H1 (cell line): Measurements from ENCODE around the gene SSX2IP. TPM values are rescaled to one million over a fixed set of nuclear protein-coding genes. Genes with fewer than 3 reads are reported as not detected.

Experiments used
- CTCF ChIA-PET: fragments of 300-600 bp; sonication (Branson Sonifier 250); formaldehyde crosslinking; loops from one replicate; lab custom pipeline; 2021; ENCODE audit not compliant: partially characterized antibody; lab: Charles Lee
- POLR2A ChIA-PET: fragments of 300-600 bp; sonication (Branson Sonifier 250); formaldehyde crosslinking; loops from one replicate; lab custom pipeline; 2021; ENCODE audit warnings: inconsistent platforms; ENCODE audit not compliant: partially characterized antibody; lab: Charles Lee
- DNase-seq, 2 experiments: peaks; one replicate each; pipeline versions ENCODE4 v3.0.0 to v3.0.0-alpha.2; 2010 to 2022; ENCODE audit warnings: low spot score in 2 of 2, low read depth in 1 of 2, mixed read lengths in 1 of 2
- FAIRE-seq: peaks from 2 replicates; lab custom pipeline; 2011; peaks lifted over from hg19 to GRCh38; lab: Jason Lieb, UNC
- H2AFZ ChIP-seq: 2 replicates; pipeline ENCODE4 v1.8.1; 2012; ENCODE audit warnings: low read length, inconsistent platforms
- H2AK5ac ChIP-seq: 2 replicates; pipeline ENCODE4 v1.6.1; 2013; ENCODE audit warnings: low read depth, low read length
- H2BK120ac ChIP-seq: replicated peaks from 2 replicates; pipeline ENCODE3; 2013; ENCODE audit warnings: low read depth, low read length, inconsistent platforms
- H2BK12ac ChIP-seq: 2 replicates; pipeline ENCODE4 v1.6.1; 2013; ENCODE audit warnings: low read depth, low read length
- H2BK15ac ChIP-seq: 2 replicates; pipeline ENCODE4 v1.6.1; 2013; ENCODE audit warnings: low read length
- H2BK20ac ChIP-seq: 2 replicates; pipeline ENCODE4 v1.6.1; 2013; ENCODE audit warnings: low read length
- H2BK5ac ChIP-seq: 2 replicates; pipeline ENCODE4 v1.6.1; 2013; ENCODE audit warnings: low read depth, low read length
- H3K14ac ChIP-seq: 2 replicates; pipeline ENCODE4 v1.6.1; 2013; ENCODE audit warnings: inconsistent platforms; ENCODE audit not compliant: insufficient read length
- H3K18ac ChIP-seq: 2 replicates; pipeline ENCODE4 v1.6.1; 2013; ENCODE audit warnings: low read length; ENCODE audit errors: extremely low read depth
- H3K23ac ChIP-seq: 2 replicates; pipeline ENCODE4 v1.6.1; 2013; ENCODE audit warnings: inconsistent platforms; ENCODE audit not compliant: insufficient read length
- H3K23me2 ChIP-seq: 2 replicates; pipeline ENCODE4 v1.6.1; 2013; ENCODE audit warnings: low read depth, low read length
- H3K27ac ChIP-seq: 2 replicates; pipeline ENCODE4 v1.6.1; 2011; ENCODE audit warnings: low read depth, low read length, inconsistent platforms
- H3K27me3 ChIP-seq, 4 experiments: replicated peaks in 1 of 4; 1 replicate in 1 of 4; 2 replicates in 3 of 4; pipeline versions ENCODE4 v1.6.1 to v1.8.1; 2011 to 2013; ENCODE audit warnings: low read length in 3 of 4, mild to moderate bottlenecking in 3 of 4, inconsistent platforms in 2 of 4, mixed read lengths in 2 of 4, moderate library complexity in 1 of 4; ENCODE audit not compliant: control insufficient read depth in 3 of 4, insufficient read depth in 3 of 4; ENCODE audit errors: extremely low read depth in 1 of 4
- H3K36me3 ChIP-seq, 4 experiments: 2 replicates each; pipeline versions ENCODE4 v1.6.1 to v1.8.1; 2011 to 2013; ENCODE audit warnings: mild to moderate bottlenecking in 4 of 4, low read length in 3 of 4, moderate library complexity in 2 of 4, control low read depth in 1 of 4, inconsistent platforms in 1 of 4; ENCODE audit not compliant: insufficient read depth in 4 of 4, control insufficient read depth in 2 of 4
- H3K4ac ChIP-seq: replicated peaks from 2 replicates; pipeline ENCODE3; 2013; ENCODE audit warnings: low read length, low read depth, mixed read lengths, inconsistent platforms; ENCODE audit not compliant: insufficient read length
- H3K4me1 ChIP-seq, 4 experiments: replicated peaks in 1 of 4; 1 replicate in 1 of 4; 2 replicates in 3 of 4; pipeline versions ENCODE4 v1.6.1 to v1.8.1; 2011 to 2013; ENCODE audit warnings: low read length in 3 of 4, inconsistent platforms in 2 of 4, mixed read lengths in 1 of 4; ENCODE audit not compliant: insufficient read depth in 4 of 4, control insufficient read depth in 3 of 4
- H3K4me2 ChIP-seq, 2 experiments: 2 replicates each; pipeline versions ENCODE4 v1.6.1 to v1.8.1; 2011 to 2013; ENCODE audit warnings: low read depth in 2 of 2, low read length in 2 of 2, control low read depth in 1 of 2, inconsistent platforms in 1 of 2, mild to moderate bottlenecking in 1 of 2; ENCODE audit not compliant: insufficient read depth in 1 of 2
- H3K4me3 ChIP-seq, 4 experiments: fragments of 200-600, 300-600 bp in 1 of 4; sonication (generic), shearing (Covaris generic), sonication (Bioruptor Twin) in 1 of 4; 2 replicates each; pipeline versions ENCODE4 v1.5.1 to v1.8.1; 2011 to 2016; ENCODE audit warnings: low read length in 4 of 4, low read depth in 3 of 4, control low read depth in 2 of 4, inconsistent platforms in 2 of 4, mild to moderate bottlenecking in 2 of 4, mixed read lengths in 1 of 4, moderate library complexity in 1 of 4; ENCODE audit not compliant: insufficient read depth in 2 of 4; ENCODE audit errors: extremely low read depth in 1 of 4
- H3K56ac ChIP-seq: replicated peaks from 2 replicates; pipeline ENCODE3; 2013; ENCODE audit warnings: low read depth, mild to moderate bottlenecking, mixed read lengths, low read length, inconsistent platforms; ENCODE audit not compliant: insufficient read length
- H3K79me1 ChIP-seq: 2 replicates; pipeline ENCODE4 v1.6.1; 2013; ENCODE audit warnings: low read depth, low read length, control low read depth
- H3K79me2 ChIP-seq, 2 experiments: 2 replicates each; pipeline versions ENCODE4 v1.6.1 to v1.8.1; 2012 to 2013; ENCODE audit warnings: low read length in 2 of 2, mild to moderate bottlenecking in 2 of 2, inconsistent platforms in 1 of 2; ENCODE audit not compliant: insufficient read depth in 2 of 2, control insufficient read depth in 1 of 2
- H3K9ac ChIP-seq, 4 experiments: replicated peaks in 1 of 4; 1 replicate in 1 of 4; 2 replicates in 3 of 4; pipeline versions ENCODE4 v1.6.1 to v1.8.1; 2011 to 2013; ENCODE audit warnings: low read depth in 3 of 4, low read length in 3 of 4, control low read depth in 2 of 4, mild to moderate bottlenecking in 2 of 4, moderate library complexity in 2 of 4, inconsistent platforms in 1 of 4; ENCODE audit errors: extremely low read depth in 1 of 4
- H3K9me3 ChIP-seq, 2 experiments: 2 replicates each; pipeline versions ENCODE4 v1.6.1 to v1.8.1; 2012 to 2013; ENCODE audit warnings: mild to moderate bottlenecking in 2 of 2, moderate library complexity in 2 of 2, control low read depth in 1 of 2, inconsistent platforms in 1 of 2, low read depth in 1 of 2, low read length in 1 of 2, mixed read lengths in 1 of 2; ENCODE audit not compliant: insufficient read depth in 2 of 2
- H4K20me1 ChIP-seq, 2 experiments: replicated peaks in 1 of 2; 2 replicates each; pipeline versions ENCODE3 to v1.8.1; 2011 to 2013; ENCODE audit warnings: inconsistent platforms in 2 of 2, low read length in 2 of 2, mild to moderate bottlenecking in 1 of 2; ENCODE audit not compliant: insufficient read depth in 2 of 2, control insufficient read depth in 1 of 2
- H4K5ac ChIP-seq: 2 replicates; pipeline ENCODE4 v1.6.1; 2013; ENCODE audit warnings: low read length, low read depth, mixed read lengths, inconsistent platforms; ENCODE audit not compliant: insufficient read length
- H4K8ac ChIP-seq: 2 replicates; pipeline ENCODE4 v1.8.0; 2013; ENCODE audit warnings: mild to moderate bottlenecking, moderate library complexity, low read length, inconsistent platforms; ENCODE audit not compliant: insufficient read depth; ENCODE audit errors: extremely low read depth
- H4K91ac ChIP-seq: replicated peaks from 2 replicates; pipeline ENCODE3; 2013; ENCODE audit warnings: low read length, mixed read lengths, inconsistent platforms; ENCODE audit not compliant: insufficient read length
- CHD2 ChIP-seq: IDR thresholded peaks from 2 replicates; pipeline ENCODE4 v1.6.1; 2012; ENCODE audit warnings: low read length, improper control_type of control experiment
- GABPA ChIP-seq: IDR thresholded peaks from 2 replicates; pipeline ENCODE4 v1.6.1; 2011; ENCODE audit warnings: mild to moderate bottlenecking, low read length, moderate library complexity, borderline replicate concordance; ENCODE audit not compliant: insufficient read depth
- GTF2F1 ChIP-seq: IDR thresholded peaks from 2 replicates; pipeline ENCODE4 v1.6.1; 2012; ENCODE audit warnings: low read depth, low read length, improper control_type of control experiment, borderline replicate concordance
- HDAC6 ChIP-seq: IDR thresholded peaks from one replicate; pipeline ENCODE4 v1.7.1; 2012; ENCODE audit warnings: low read depth, mild to moderate bottlenecking, inconsistent platforms, low read length, moderate library complexity
- KDM1A ChIP-seq: fragments of 200-600, 300-600 bp; sonication (generic); IDR thresholded peaks from 2 replicates; pipeline ENCODE4 v1.7.1; 2016; ENCODE audit warnings: mild to moderate bottlenecking, low read length, borderline replicate concordance
- POLR2AphosphoS5 ChIP-seq: IDR thresholded peaks from 2 replicates; pipeline ENCODE4 v1.6.1; 2011; ENCODE audit warnings: low read depth, low read length
- RAD21 ChIP-seq, 2 experiments: IDR thresholded peaks in 1 of 2; conservative IDR thresholded peaks in 1 of 2; 2 replicates each; pipeline ENCODE4 v1.6.1; 2011; ENCODE audit warnings: low read depth in 2 of 2, low read length in 2 of 2, improper control_type of control experiment in 1 of 2, inconsistent platforms in 1 of 2, mild to moderate bottlenecking in 1 of 2, moderate library complexity in 1 of 2
- RBBP5 ChIP-seq: IDR thresholded peaks from 2 replicates; pipeline ENCODE4 v1.7.1; 2012; ENCODE audit warnings: low read depth, mild to moderate bottlenecking, inconsistent platforms, low read length, moderate library complexity, borderline replicate concordance
- SP2 ChIP-seq: IDR thresholded peaks from 2 replicates; pipeline ENCODE4 v1.6.1; 2012; ENCODE audit warnings: mild to moderate bottlenecking, low read length, inconsistent platforms
- YY1 ChIP-seq: IDR thresholded peaks from 2 replicates; pipeline ENCODE4 v1.6.1; 2011; ENCODE audit warnings: low read depth, mild to moderate bottlenecking, low read length
- WGBS, 2 experiments: shearing (Covaris generic) in 1 of 2; methylation state at CpG; one replicate each; pipeline versions ENCODE4 v1.1.6 to v1.1.7; 2013 to 2015; ENCODE audit warnings: low lambda C conversion rate in 2 of 2, mixed read lengths in 2 of 2, inconsistent platforms in 1 of 2, low coverage in 1 of 2, missing lambda C conversion rate in 1 of 2; ENCODE audit not compliant: insufficient replicate concordance in 2 of 2, insufficient coverage in 1 of 2, insufficient read length in 1 of 2; ENCODE audit errors: extremely low coverage in 1 of 2, missing lambda C conversion rate in 1 of 2; 5-methylcytosine and 5-hydroxymethylcytosine counted together
- polyA plus RNA-seq, 7 experiments: library from polyadenylated mRNA; depleted of rRNA in 3 of 7; stranded (reverse) in 5 of 7; unstranded in 2 of 7; fragments of >200 nt in 5 of 7; fragments of 200-250 nt in 2 of 7; gene quantifications; 1 replicate in 5 of 7; 2 replicates in 1 of 7; 4 replicates in 1 of 7; pipeline versions ENCODE4 v1.2.1 to v1.2.3, GENCODE V29; 2011 to 2013; ENCODE audit warnings: missing spikeins in 2 of 7, mixed read lengths in 2 of 7
- total RNA-seq: library from RNA; stranded (reverse); fragmentation: NEBNext Ultra II Directional; extraction: Animal tissue kit (Norgen Biotek cat#: 25700); gene quantifications from 2 replicates; pipeline ENCODE4 v1.2.1, GENCODE V29; 2021
- TF ChIP-seq, protein P1 (sequence below): IDR thresholded peaks from 2 replicates; pipeline ENCODE4 v1.6.1; 2012; ENCODE audit warnings: inconsistent platforms
- TF ChIP-seq, protein P2 (sequence below): IDR thresholded peaks from 2 replicates; pipeline ENCODE4 v1.6.1; 2011; ENCODE audit warnings: low read depth, mild to moderate bottlenecking, low read length; ENCODE audit not compliant: insufficient read depth

SSX2IP gene
- total and polyA plus RNA-seq, 2 of the 8 experiments (the other 6 are each of a cell fraction or from before 2014, with no cell fraction given): 4.0 to 31.3 TPM

DNA sequence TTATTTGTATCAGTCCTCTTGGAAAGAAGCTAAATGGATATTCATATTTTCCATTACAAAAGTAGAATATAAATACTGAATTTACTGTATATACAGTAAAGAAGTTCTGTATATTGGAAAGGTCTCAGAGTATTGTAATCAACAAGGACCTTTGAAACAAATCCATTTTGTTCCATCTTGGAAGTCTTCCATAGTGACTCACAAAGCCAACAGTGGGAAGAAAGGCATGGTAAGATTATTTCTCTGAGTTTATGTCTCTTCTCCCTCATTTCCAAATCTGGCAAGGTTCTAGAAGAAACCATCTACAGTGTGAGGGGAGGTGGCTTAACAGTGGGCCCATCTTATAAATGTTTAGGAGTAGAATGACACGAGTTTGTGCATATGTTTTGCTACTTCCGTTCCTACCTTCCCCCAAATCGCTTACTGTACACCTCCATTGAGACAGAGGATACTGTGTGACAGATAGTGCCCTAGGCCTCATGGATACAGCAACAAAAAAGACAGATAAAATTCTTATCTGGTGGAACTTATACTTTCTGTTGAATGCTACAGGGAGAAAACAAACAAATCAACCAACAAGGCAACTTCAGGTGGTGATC lies 22.1 kb upstream of the SSX2IP start:
- no peak overlapping the region for H4K91ac ChIP-seq
- no peak overlapping the region for H3K9ac ChIP-seq
- no peak overlapping the region for H3K4ac ChIP-seq
- H3K14ac ChIP-seq: no peak overlapping the region
- FAIRE-seq (no peak), DNase-seq (no peak)
- H2BK120ac ChIP-seq: no peak overlapping the region
- no peak overlapping the region for H2AK5ac ChIP-seq
- H3K4me1 ChIP-seq: peaks cover 0 to 5% (median 2%) of the 10 kb centered on the region in 4 experiments; a peak in 3 of 7 replicates
- no peaks in the 10 kb centered on the region for H3K23me2 ChIP-seq
- H3K27me3 ChIP-seq: no peaks in the 10 kb centered on the region
- H2BK5ac ChIP-seq: no peak overlapping the region
- no peak overlapping the region for H2BK12ac ChIP-seq
- no peak overlapping the region for H4K8ac ChIP-seq
- no peaks in the 10 kb centered on the region for H3K9me3 ChIP-seq
- no peak overlapping the region for H4K5ac ChIP-seq
- no peaks in the 10 kb centered on the region for H3K36me3 ChIP-seq
- no peak overlapping the region for H3K27ac ChIP-seq
- H2BK20ac ChIP-seq: no peak overlapping the region
- no peaks in the 10 kb centered on the region for H3K79me1 ChIP-seq
- no peak overlapping the region for H3K4me2 ChIP-seq
- 0 out of 2 replicates have a peak overlapping the region, but pooled peaks have one; percentile 7 for H2AFZ ChIP-seq
- no peak overlapping the region for H3K56ac ChIP-seq
- H3K18ac ChIP-seq: no peak overlapping the region
- no peak overlapping the region for H2BK15ac ChIP-seq
- 84% methylated on average over 3 of the region's 3 CpGs; no CpG with 5 or more reads in 1 of the 2 experiments for WGBS, 2 experiments
- H3K23ac ChIP-seq: no peak overlapping the region
- ChIA-PET CTCF (interaction anchor here (1.0 to 5.6 kb wide), 5 partner anchors 8 to 94 kb away, joined by 4 to 55 read pairs (median 4); no protein-coding TSS in a partner anchor), POLR2A (no interaction called here)
- no peaks in the 10 kb centered on the region for H4K20me1 ChIP-seq
- H3K79me2 ChIP-seq: no peaks in the 10 kb centered on the region
- no peak overlapping the region for H3K4me3 ChIP-seq
- TF ChIP-seq CHD2: no peak
- no peak for TF ChIP-seq YY1
- no peak for TF ChIP-seq KDM1A
- no peak for TF ChIP-seq RAD21 (IDR thresholded peaks at IDR 0.05 in 1 of 2, conservative IDR thresholded peaks at IDR 0.05 in 1 of 2; ENCODE audit: low read depth in 2 of 2, low read length in 2 of 2)
- no peak for TF ChIP-seq GABPA
- no peak for TF ChIP-seq RBBP5
- no peak for TF ChIP-seq SP2
- TF ChIP-seq, protein P1, sequence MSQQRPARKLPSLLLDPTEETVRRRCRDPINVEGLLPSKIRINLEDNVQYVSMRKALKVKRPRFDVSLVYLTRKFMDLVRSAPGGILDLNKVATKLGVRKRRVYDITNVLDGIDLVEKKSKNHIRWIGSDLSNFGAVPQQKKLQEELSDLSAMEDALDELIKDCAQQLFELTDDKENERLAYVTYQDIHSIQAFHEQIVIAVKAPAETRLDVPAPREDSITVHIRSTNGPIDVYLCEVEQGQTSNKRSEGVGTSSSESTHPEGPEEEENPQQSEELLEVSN: no peak
- TF ChIP-seq, protein P2, sequence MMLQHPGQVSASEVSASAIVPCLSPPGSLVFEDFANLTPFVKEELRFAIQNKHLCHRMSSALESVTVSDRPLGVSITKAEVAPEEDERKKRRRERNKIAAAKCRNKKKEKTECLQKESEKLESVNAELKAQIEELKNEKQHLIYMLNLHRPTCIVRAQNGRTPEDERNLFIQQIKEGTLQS: no peak
- TF ChIP-seq GTF2F1: no peak
- TF ChIP-seq HDAC6: no peak
- no peak for TF ChIP-seq POLR2AphosphoS5
